C4-2B (cell line): ENCODE results near the gene AHRR.

Source experiments
- H3K27ac ChIP-seq: fragments of 450-650 bp; 2 replicates; pipeline ENCODE4 v1.5.1; 2017
- CTCF ChIP-seq: fragments of 450-650 bp; conservative IDR thresholded peaks from 2 replicates; pipeline ENCODE4 v1.5.1; 2017; ENCODE audit warnings: mild to moderate bottlenecking
- ZFX ChIP-seq: fragments of 450-650 bp; IDR thresholded peaks from 2 replicates; pipeline ENCODE4 v1.6.1; 2017

Gene AHRR

GRCh38 chr5:416636-416960 lies 95.1 kb downstream of the AHRR start:
- no peak overlapping the region for H3K27ac ChIP-seq
- no peak for TF ChIP-seq ZFX

GRCh38 chr5:417301-418161 lies 96.0 kb downstream of the AHRR start:
- TF ChIP-seq CTCF, result no peak
- no peak for TF ChIP-seq ZFX
- no peak overlapping the region for H3K27ac ChIP-seq

GRCh38 chr5:418162-419121 lies 96.9 kb downstream of the AHRR start:
- no peak overlapping the region for H3K27ac ChIP-seq
- TF ChIP-seq CTCF (no peak), ZFX (no peak)

GRCh38 chr5:419970-420369 lies 98.5 kb downstream of the AHRR start:
- TF ChIP-seq ZFX (no peak), CTCF (no peak)
- H3K27ac ChIP-seq, result no peak overlapping the region

- TF ChIP-seq ZFX (no peak), CTCF (no peak)
- H3K27ac ChIP-seq, result no peak overlapping the region
Observed at GRCh38 chr5:420632-421286, 99.2 kb downstream of the AHRR start.

- TF ChIP-seq CTCF, result no peak
- no peak for TF ChIP-seq ZFX
Observed at GRCh38 chr5:421287-421880, 99.9 kb downstream of the AHRR start.

GRCh38 chr5:421901-422300 lies 100.4 kb downstream of the AHRR start:
- TF ChIP-seq ZFX, result no peak
- TF ChIP-seq CTCF, result no peak
- H3K27ac ChIP-seq, result no peak overlapping the region

More at GRCh38 chr5:421287-421880, 99.9 kb downstream of the AHRR start:
- no peak overlapping the region for H3K27ac ChIP-seq
